ENCODE data around the gene HOXB6. TPM values are rescaled to one million over a fixed set of nuclear protein-coding genes. Genes with fewer than 3 reads are reported as not detected.

Gene HOXB6
- polyA plus RNA-seq, 3 donors: not detected

- H4K20me1 ChIP-seq (ENCODE audit: insufficient read depth, low read length): no peaks in the 10 kb centered on the region
- no peak overlapping the region for H3K27ac Mint-ChIP-seq
- H3K4me1 Mint-ChIP-seq: peaks cover 33% of the 10 kb centered on the region
- WGBS (ENCODE audit: insufficient coverage): 100% methylated on average over 2 of the region's 9 CpGs
- intact Hi-C loops (cut with micrococcal nuclease): no loop called here
- H2AFZ ChIP-seq (ENCODE audit: insufficient read depth, low read depth, low read length, poor library complexity, severe bottlenecking): no peak overlapping the region
- no peaks in the 10 kb centered on the region for H3K36me3 ChIP-seq (replicated peaks in 1 of 2; ENCODE audit: control insufficient read depth in 1 of 2, insufficient read depth in 2 of 2, low read length in 2 of 2)
- no peak overlapping the region for H3K4me2 ChIP-seq (replicated peaks; ENCODE audit: extremely low read depth, low read length, poor library complexity, severe bottlenecking)
- H3K9ac ChIP-seq (ENCODE audit: insufficient read depth, low read length, poor library complexity, severe bottlenecking): no peak overlapping the region
- no peaks in the 10 kb centered on the region for H3K79me2 ChIP-seq (ENCODE audit: insufficient read depth, low read length)
- no peak overlapping the region for H3K27ac ChIP-seq (ENCODE audit: low read depth in 1 of 2, low read length in 2 of 2)
- peaks cover 90 to 98% (median 96%) of the 10 kb centered on the region in 3 donors for H3K27me3 Mint-ChIP-seq (ENCODE audit: low read depth in 3 of 3)
- peaks cover 23% of the 10 kb centered on the region in 2 donors for H3K4me1 ChIP-seq (ENCODE audit: control insufficient read depth in 1 of 2, insufficient read depth in 2 of 2, low read length in 2 of 2)
- DNase-seq: no peak
- H3K36me3 Mint-ChIP-seq: peaks cover 9 to 11% of the 10 kb centered on the region in 2 donors
- H3K4me3 Mint-ChIP-seq: peak overlapping the region in 1 of 2 donors; percentile 75
- H3K9me3 ChIP-seq (replicated peaks in 1 of 2; ENCODE audit: control insufficient read depth in 1 of 2, insufficient read depth in 1 of 2, low read length in 2 of 2): peaks cover 3 to 38% of the 10 kb centered on the region in 2 donors
- no peak for TF ChIP-seq CTCF (IDR thresholded peaks at IDR 0.05)
- H3K4me3 ChIP-seq (replicated peaks in 1 of 3; ENCODE audit: low read depth in 2 of 3, low read length in 3 of 3): no peak overlapping the region
- H3K27me3 ChIP-seq (ENCODE audit: control insufficient read depth in 2 of 2, insufficient read depth in 2 of 2, low read length in 2 of 2): peaks cover 56 to 99% of the 10 kb centered on the region in 2 donors
- H3K9me3 Mint-ChIP-seq: peaks cover 0 to 31% (median 19%) of the 10 kb centered on the region in 7 donors
These were observed 2.3 kb upstream of the HOXB6 start for GRCh38 chr17:48606892-48607614.

GRCh38 chr17:48605991-48606891 is 1.5 kb upstream of the HOXB6 start:
- H3K36me3 Mint-ChIP-seq: peaks cover 3 to 9% of the 10 kb centered on the region in 2 donors
- peaks cover 15% of the 10 kb centered on the region in 2 donors for H3K4me1 ChIP-seq (ENCODE audit: control insufficient read depth in 1 of 2, insufficient read depth in 2 of 2, low read length in 2 of 2)
- no peaks in the 10 kb centered on the region for H4K20me1 ChIP-seq (ENCODE audit: insufficient read depth, low read length)
- no peak overlapping the region for H3K9ac ChIP-seq (ENCODE audit: insufficient read depth, low read length, poor library complexity, severe bottlenecking)
- no peak overlapping the region for H3K4me3 ChIP-seq (replicated peaks in 1 of 3; ENCODE audit: low read depth in 2 of 3, low read length in 3 of 3)
- H3K27me3 ChIP-seq (ENCODE audit: control insufficient read depth in 2 of 2, insufficient read depth in 2 of 2, low read length in 2 of 2): peaks cover 58 to 99% of the 10 kb centered on the region in 2 donors
- TF ChIP-seq CTCF (IDR thresholded peaks at IDR 0.05): no peak
- H3K4me1 Mint-ChIP-seq: peaks cover 27% of the 10 kb centered on the region
- no peak for DNase-seq
- peak overlapping the region in 1 of 2 donors; percentile 77 for H3K4me3 Mint-ChIP-seq
- H3K27me3 Mint-ChIP-seq (ENCODE audit: low read depth in 3 of 3): peaks cover 90 to 98% (median 96%) of the 10 kb centered on the region in 3 donors
- H3K9me3 ChIP-seq (replicated peaks in 1 of 2; ENCODE audit: control insufficient read depth in 1 of 2, insufficient read depth in 1 of 2, low read length in 2 of 2): peaks cover 0 to 45% of the 10 kb centered on the region in 2 donors
- intact Hi-C loops (cut with micrococcal nuclease): no loop called here
- H3K36me3 ChIP-seq (replicated peaks in 1 of 2; ENCODE audit: control insufficient read depth in 1 of 2, insufficient read depth in 2 of 2, low read length in 2 of 2): no peaks in the 10 kb centered on the region
- H3K27ac ChIP-seq (ENCODE audit: low read depth in 1 of 2, low read length in 2 of 2): no peak overlapping the region
- H3K27ac Mint-ChIP-seq: no peak overlapping the region
- H2AFZ ChIP-seq (ENCODE audit: insufficient read depth, low read depth, low read length, poor library complexity, severe bottlenecking): no peak overlapping the region
- peaks cover 0 to 33% (median 14%) of the 10 kb centered on the region in 7 donors for H3K9me3 Mint-ChIP-seq
- no peaks in the 10 kb centered on the region for H3K79me2 ChIP-seq (ENCODE audit: insufficient read depth, low read length)
- H3K4me2 ChIP-seq (replicated peaks; ENCODE audit: extremely low read depth, low read length, poor library complexity, severe bottlenecking): no peak overlapping the region
- 96% methylated on average over 18 of the region's 41 CpGs for WGBS (ENCODE audit: insufficient coverage)

Data from CD14-positive monocyte (primary cell).